Breast epithelium (tissue), 4 donors: ENCODE data around the gene DNAL1. TPM values are rescaled to one million over a fixed set of nuclear protein-coding genes. Genes with fewer than 3 reads are reported as not detected.

Experiments used
- DNase-seq, 2 donors: peaks; one replicate each; pipeline ENCODE4 v3.0.0-alpha.2; 2019; ENCODE audit warnings: low spot score in 2 of 2
- H3K27ac ChIP-seq, 2 donors: fragments of 200-600 bp; sonication (generic) in 1 of 2; one replicate each; pipeline ENCODE4 v1.5.1; 2016 to 2019; ENCODE audit warnings: mild to moderate bottlenecking in 1 of 2
- H3K27me3 ChIP-seq, 2 donors: fragments of 200-600 bp; sonication (generic) in 1 of 2; one replicate each; pipeline versions ENCODE4 v1.5.1 to v1.6.0; 2017 to 2019; ENCODE audit warnings: control low read depth in 1 of 2, mild to moderate bottlenecking in 1 of 2
- H3K36me3 ChIP-seq: fragments of 200-600 bp; one replicate; pipeline ENCODE4 v1.5.1; 2019
- H3K4me1 ChIP-seq, 2 donors: fragments of 200-600 bp; sonication (generic); one replicate each; pipeline ENCODE4 v1.5.1; 2016 to 2019; ENCODE audit warnings: control low read depth in 1 of 2
- H3K4me3 ChIP-seq, 3 donors: fragments of 200-600 bp; sonication (generic); 1 replicate in 2 of 3; 2 replicates in 1 of 3; pipeline ENCODE4 v1.5.1; 2016 to 2019; ENCODE audit warnings: mild to moderate bottlenecking in 3 of 3, moderate library complexity in 2 of 3
- H3K9me3 ChIP-seq, 2 donors: fragments of 200-600 bp; sonication (generic) in 1 of 2; one replicate each; pipeline ENCODE4 v1.5.1; 2016 to 2019; ENCODE audit warnings: control low read depth in 1 of 2
- POLR2A ChIP-seq: fragments of 450-650 bp; IDR thresholded peaks from one replicate; pipeline ENCODE4 v1.6.1; 2016; ENCODE audit warnings: antibody characterized with exemption, mild to moderate bottlenecking, moderate library complexity
- POLR2AphosphoS5 ChIP-seq, 3 donors: sonication (generic); formaldehyde crosslinking; IDR thresholded peaks; one replicate each; pipeline ENCODE4 v1.6.1; 2017; ENCODE audit warnings: antibody characterized with exemption in 3 of 3
- intact Hi-C: fragments of 100-400 bp; cut with DNase I; formaldehyde crosslinking; loops from one replicate; pipeline ENCODE4 v1.15.1; 2023; ENCODE audit warnings: low total_unique reads
- total RNA-seq, 3 donors: library from RNA; depleted of rRNA; stranded (reverse); fragments of >200 nt; gene quantifications; one replicate each; pipeline ENCODE4 v1.1.0, GENCODE V29; 2016
- TF ChIP-seq, protein P1 (sequence below), 3 donors: fragments of 450-650 bp; IDR thresholded peaks; one replicate each; pipeline ENCODE4 v1.5.1; 2016 to 2017; ENCODE audit warnings: antibody characterized with exemption in 3 of 3, mild to moderate bottlenecking in 3 of 3, moderate library complexity in 3 of 3

DNAL1 gene
- total RNA-seq, 3 donors from 2014 or later = 6.1 to 12.8 (median 10.5) TPM

DNA sequence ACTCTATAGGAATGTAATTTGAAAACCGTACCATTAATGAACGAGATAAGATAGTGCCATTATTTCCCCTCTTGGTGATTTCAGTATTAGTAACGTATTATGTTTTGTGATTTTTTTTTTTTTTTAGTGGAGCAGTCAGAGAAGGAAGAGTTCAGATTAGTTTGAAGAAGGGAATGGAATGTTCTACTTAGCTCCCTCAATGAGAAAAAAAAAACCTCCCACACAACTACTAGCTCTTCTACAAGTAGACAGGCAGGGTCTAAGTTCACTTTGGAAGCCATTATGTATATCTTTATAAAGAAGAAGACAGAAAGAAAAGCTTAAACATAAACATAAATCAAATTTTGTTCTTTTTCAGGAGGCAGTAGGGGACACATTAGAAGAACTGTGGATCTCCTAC lies 42.1 kb downstream of the DNAL1 start:
- intact Hi-C loops = no loop called here
- no peaks in the 10 kb centered on the region for H3K4me1 ChIP-seq
- no peaks in the 10 kb centered on the region for H3K36me3 ChIP-seq
- H3K27ac ChIP-seq = no peak overlapping the region
- H3K9me3 ChIP-seq = no peaks in the 10 kb centered on the region
- DNase-seq = no peak
- TF ChIP-seq POLR2A (no peak), POLR2AphosphoS5 (IDR thresholded peaks at IDR 0.05) (no peak)
- TF ChIP-seq, protein P1, sequence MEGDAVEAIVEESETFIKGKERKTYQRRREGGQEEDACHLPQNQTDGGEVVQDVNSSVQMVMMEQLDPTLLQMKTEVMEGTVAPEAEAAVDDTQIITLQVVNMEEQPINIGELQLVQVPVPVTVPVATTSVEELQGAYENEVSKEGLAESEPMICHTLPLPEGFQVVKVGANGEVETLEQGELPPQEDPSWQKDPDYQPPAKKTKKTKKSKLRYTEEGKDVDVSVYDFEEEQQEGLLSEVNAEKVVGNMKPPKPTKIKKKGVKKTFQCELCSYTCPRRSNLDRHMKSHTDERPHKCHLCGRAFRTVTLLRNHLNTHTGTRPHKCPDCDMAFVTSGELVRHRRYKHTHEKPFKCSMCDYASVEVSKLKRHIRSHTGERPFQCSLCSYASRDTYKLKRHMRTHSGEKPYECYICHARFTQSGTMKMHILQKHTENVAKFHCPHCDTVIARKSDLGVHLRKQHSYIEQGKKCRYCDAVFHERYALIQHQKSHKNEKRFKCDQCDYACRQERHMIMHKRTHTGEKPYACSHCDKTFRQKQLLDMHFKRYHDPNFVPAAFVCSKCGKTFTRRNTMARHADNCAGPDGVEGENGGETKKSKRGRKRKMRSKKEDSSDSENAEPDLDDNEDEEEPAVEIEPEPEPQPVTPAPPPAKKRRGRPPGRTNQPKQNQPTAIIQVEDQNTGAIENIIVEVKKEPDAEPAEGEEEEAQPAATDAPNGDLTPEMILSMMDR (IDR thresholded peaks at IDR 0.05) = no peak
- H3K4me3 ChIP-seq = no peak overlapping the region
- no peaks in the 10 kb centered on the region for H3K27me3 ChIP-seq

DNA sequence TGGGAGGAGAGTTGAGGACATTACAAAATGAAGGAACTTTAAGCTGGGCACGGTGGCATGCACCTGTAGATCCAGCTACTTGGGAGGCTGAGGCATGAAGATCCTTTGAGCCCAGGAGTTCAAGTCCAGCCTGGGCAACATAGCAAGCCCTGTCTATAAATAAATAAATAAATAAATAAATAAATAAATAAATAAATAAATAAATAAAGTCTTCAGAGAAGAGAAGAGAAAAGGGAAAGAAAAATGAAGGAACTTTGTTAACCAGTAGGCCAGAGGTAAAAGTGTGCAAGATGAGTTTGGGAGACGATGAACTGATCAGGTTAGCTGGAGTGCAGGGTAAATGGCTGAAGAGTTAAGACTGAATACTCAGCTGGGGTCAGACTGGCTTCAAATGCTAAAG lies 49.3 kb downstream of the DNAL1 start:
- no peak for DNase-seq
- no peak overlapping the region for H3K27ac ChIP-seq
- no peaks in the 10 kb centered on the region for H3K4me1 ChIP-seq
- TF ChIP-seq, protein P1 (IDR thresholded peaks at IDR 0.05) = no peak
- no peak for TF ChIP-seq POLR2AphosphoS5 (IDR thresholded peaks at IDR 0.05)
- TF ChIP-seq POLR2A = no peak
- intact Hi-C loops = no loop called here
- H3K9me3 ChIP-seq = no peaks in the 10 kb centered on the region
- no peaks in the 10 kb centered on the region for H3K36me3 ChIP-seq
- H3K4me3 ChIP-seq = no peak overlapping the region
- H3K27me3 ChIP-seq = no peaks in the 10 kb centered on the region

- TF ChIP-seq, protein P1 (IDR thresholded peaks at IDR 0.05) = no peak
- TF ChIP-seq POLR2A = no peak
- Histone ChIP-seq H3K4me3 (no peak overlapping the region), H3K36me3 (no peaks in the 10 kb centered on the region), H3K9me3 (no peaks in the 10 kb centered on the region), H3K27me3 (no peaks in the 10 kb centered on the region), H3K27ac (no peak overlapping the region), H3K4me1 (no peaks in the 10 kb centered on the region)
- no peak for DNase-seq
- intact Hi-C loops = no loop called here
Measured at GRCh38 chr14:73695082-73695481, 50.3 kb downstream of the DNAL1 start.

DNA sequence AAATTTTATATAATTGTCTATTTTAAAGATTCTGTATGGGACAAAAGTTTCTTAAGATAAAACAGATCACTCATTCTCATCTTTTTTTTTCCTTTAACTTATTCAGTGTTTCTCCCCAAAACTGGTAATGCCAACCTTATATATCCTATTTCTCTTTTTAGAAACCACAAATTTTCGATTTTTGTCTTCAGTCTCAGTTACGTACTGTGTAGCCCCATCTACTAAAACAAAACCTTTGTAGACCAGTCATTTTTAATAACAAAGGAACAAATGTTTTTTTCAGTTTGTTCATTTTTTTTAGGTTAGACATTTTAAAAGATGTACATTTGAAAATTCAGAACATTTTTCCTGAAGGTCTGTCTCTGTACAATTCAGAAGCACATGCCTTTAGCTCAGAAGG lies 51.2 kb downstream of the DNAL1 start:
- DNase-seq = no peak
- Histone ChIP-seq H3K27me3 (no peaks in the 10 kb centered on the region), H3K9me3 (no peaks in the 10 kb centered on the region), H3K4me3 (no peak overlapping the region), H3K27ac (no peak overlapping the region), H3K4me1 (no peaks in the 10 kb centered on the region), H3K36me3 (no peaks in the 10 kb centered on the region)
- TF ChIP-seq, protein P1 (IDR thresholded peaks at IDR 0.05) = no peak
- TF ChIP-seq POLR2A = no peak
- intact Hi-C loops = no loop called here

GRCh38 chr14:73696466-73697400 lies 51.9 kb downstream of the DNAL1 start:
- no peaks in the 10 kb centered on the region for H3K4me1 ChIP-seq
- intact Hi-C loops = no loop called here
- TF ChIP-seq POLR2AphosphoS5 (IDR thresholded peaks at IDR 0.05) = no peak
- TF ChIP-seq POLR2A = no peak
- TF ChIP-seq, protein P1 (IDR thresholded peaks at IDR 0.05) = no peak

More at GRCh38 chr14:73696466-73697400, 51.9 kb downstream of the DNAL1 start:
- no peak overlapping the region for H3K4me3 ChIP-seq
- no peaks in the 10 kb centered on the region for H3K36me3 ChIP-seq
- no peak overlapping the region for H3K27ac ChIP-seq
- no peaks in the 10 kb centered on the region for H3K27me3 ChIP-seq
- DNase-seq = no peak
- no peaks in the 10 kb centered on the region for H3K9me3 ChIP-seq
